ENCODE results near the gene KRTAP4-8. TPM values are rescaled to one million over a fixed set of nuclear protein-coding genes. Genes with fewer than 3 reads are reported as not detected.

Gene KRTAP4-8
- total and polyA plus RNA-seq, 2 of the 13 experiments (the other 11 are each of a cell fraction or from before 2014, with no cell fraction given) = not detected

GRCh38 chr17:41145261-41145660 is 47.3 kb upstream of the KRTAP4-8 start:
- no peak overlapping the region for H3K9ac ChIP-seq (ENCODE audit: insufficient read depth, low read depth, low read length)
- H3K79me2 ChIP-seq (ENCODE audit: insufficient read depth, low read length) = no peaks in the 10 kb centered on the region
- H3K4me2 ChIP-seq (ENCODE audit: low read depth, low read length) = no peak overlapping the region
- H3K9me3 ChIP-seq (ENCODE audit: low read length) = peaks cover 36% of the 10 kb centered on the region
- no peaks in the 10 kb centered on the region for H4K20me1 ChIP-seq (ENCODE audit: insufficient read depth, low read length)
- no peaks in the 10 kb centered on the region for H3K36me3 ChIP-seq (replicated peaks in 1 of 2; ENCODE audit: control insufficient read depth in 1 of 2, insufficient read depth in 2 of 2, low read length in 2 of 2)
- CTCF ChIA-PET (ENCODE audit: low intra/inter-chr PET ratio, low total read pairs) = no interaction called here
- H2AFZ ChIP-seq (ENCODE audit: low read length) = no peak overlapping the region
- no peaks in the 10 kb centered on the region for H3K4me1 ChIP-seq (ENCODE audit: insufficient read depth, low read length)
- H3K4me3 ChIP-seq (replicated peaks in 1 of 3; ENCODE audit: insufficient read depth in 1 of 3, low read depth in 2 of 3, low read length in 3 of 3) = no peak overlapping the region
- intact Hi-C loops (cut with micrococcal nuclease; ENCODE audit: unreplicated experiment) = no loop called here
- in situ Hi-C loops (cut with HindIII; ENCODE audit: extremely low pct_ligation_motif_present, low pct_unique_long_range_greater_than_20kb) = no loop called here
- no peak for DNase-seq (ENCODE audit: low spot score)
- no TSS peak for BruUV-seq (replicated peaks)
- WGBS (ENCODE audit: low lambda C conversion rate) = 0% methylated on average over 2 of the region's 2 CpGs
- no peak overlapping the region for H3K27ac ChIP-seq (ENCODE audit: extremely low read length, insufficient read depth, low read length)
- TF ChIP-seq U2AF2 (IDR thresholded peaks at IDR 0.05; ENCODE audit: low read depth, low read length) (peak; percentile 40; the same call in 1 of the 2 replicates), JUNB (CRISPR knock-in tag; IDR thresholded peaks at IDR 0.05; ENCODE audit: borderline replicate concordance) (no peak)
- no peaks in the 10 kb centered on the region for H3K27me3 ChIP-seq (ENCODE audit: control insufficient read depth in 1 of 2, insufficient read depth in 2 of 2, low read length in 2 of 2)
- ATAC-seq = no peak
- POLR2A ChIA-PET = no interaction called here
- no peak for FAIRE-seq

- CTCF ChIA-PET (ENCODE audit: low intra/inter-chr PET ratio, low total read pairs) = no interaction called here
- POLR2A ChIA-PET = no interaction called here
- in situ Hi-C loops (cut with HindIII; ENCODE audit: extremely low pct_ligation_motif_present, low pct_unique_long_range_greater_than_20kb) = no loop called here
- Histone ChIP-seq H3K27ac (ENCODE audit: extremely low read length, insufficient read depth, low read length) (no peak overlapping the region), H3K9me3 (ENCODE audit: low read length) (peaks cover 40% of the 10 kb centered on the region), H3K4me1 (ENCODE audit: insufficient read depth, low read length) (no peaks in the 10 kb centered on the region), H3K79me2 (ENCODE audit: insufficient read depth, low read length) (no peaks in the 10 kb centered on the region), H3K4me3 (replicated peaks in 1 of 3; ENCODE audit: insufficient read depth in 1 of 3, low read depth in 2 of 3, low read length in 3 of 3) (no peak overlapping the region), H3K36me3 (replicated peaks in 1 of 2; ENCODE audit: control insufficient read depth in 1 of 2, insufficient read depth in 2 of 2, low read length in 2 of 2) (no peaks in the 10 kb centered on the region), H2AFZ (ENCODE audit: low read length) (no peak overlapping the region), H3K4me2 (ENCODE audit: low read depth, low read length) (no peak overlapping the region), H4K20me1 (ENCODE audit: insufficient read depth, low read length) (no peaks in the 10 kb centered on the region), H3K9ac (ENCODE audit: insufficient read depth, low read depth, low read length) (no peak overlapping the region), H3K27me3 (ENCODE audit: control insufficient read depth in 1 of 2, insufficient read depth in 2 of 2, low read length in 2 of 2) (no peaks in the 10 kb centered on the region)
- FAIRE-seq = no peak
- TF ChIP-seq ZNF547 (CRISPR knock-in tag; IDR thresholded peaks at IDR 0.05) (no peak), BRD4 (CRISPR knock-in tag; IDR thresholded peaks at IDR 0.05) (no peak), YEATS4 (CRISPR knock-in tag; IDR thresholded peaks at IDR 0.05; ENCODE audit: borderline replicate concordance) (no peak), TCF12 (IDR thresholded peaks at IDR 0.05) (no peak), TCF12 (CRISPR knock-in tag; IDR thresholded peaks at IDR 0.05) (no peak), ZNF501 (CRISPR knock-in tag; IDR thresholded peaks at IDR 0.05) (no peak), SRSF4 (IDR thresholded peaks at IDR 0.05; ENCODE audit: low read depth, low read length, poor library complexity, severe bottlenecking) (no peak), HNRNPK (IDR thresholded peaks at IDR 0.05; ENCODE audit: low read depth, low read length, poor library complexity, severe bottlenecking) (peak; percentile 20), U2AF2 (IDR thresholded peaks at IDR 0.05; ENCODE audit: low read depth, low read length) (peak; percentile 81; the same call in 1 of the 2 replicates), ZNF557 (CRISPR knock-in tag; IDR thresholded peaks at IDR 0.05) (no peak), HMG20B (CRISPR knock-in tag; conservative IDR thresholded peaks at IDR 0.05) (no peak)
- DNase-seq (ENCODE audit: low spot score) = no peak
- intact Hi-C loops (cut with micrococcal nuclease; ENCODE audit: unreplicated experiment) = no loop called here
- no peak for ATAC-seq
- 5% methylated on average over 1 of the region's 1 CpG for WGBS (ENCODE audit: low lambda C conversion rate)
- no TSS peak for BruUV-seq (replicated peaks)
Measured at GRCh38 chr17:41144846-41145245, 46.9 kb upstream of the KRTAP4-8 start.

All from HepG2 (cell line).